CD4-positive, alpha-beta T cell treated with Interleukin-17A for 1 hour (primary cell): ENCODE results near the gene CEACAM16.
"Not testable (repeated sequence)": the region's sequence is repeated elsewhere in the genome, so short reads cannot be mapped to it uniquely, and the experiment has no call there.

ENCODE experiments used
- DNase-seq: peaks from one replicate; pipeline ENCODE4 v3.0.0-alpha.2; 2020

CEACAM16 gene

DNA sequence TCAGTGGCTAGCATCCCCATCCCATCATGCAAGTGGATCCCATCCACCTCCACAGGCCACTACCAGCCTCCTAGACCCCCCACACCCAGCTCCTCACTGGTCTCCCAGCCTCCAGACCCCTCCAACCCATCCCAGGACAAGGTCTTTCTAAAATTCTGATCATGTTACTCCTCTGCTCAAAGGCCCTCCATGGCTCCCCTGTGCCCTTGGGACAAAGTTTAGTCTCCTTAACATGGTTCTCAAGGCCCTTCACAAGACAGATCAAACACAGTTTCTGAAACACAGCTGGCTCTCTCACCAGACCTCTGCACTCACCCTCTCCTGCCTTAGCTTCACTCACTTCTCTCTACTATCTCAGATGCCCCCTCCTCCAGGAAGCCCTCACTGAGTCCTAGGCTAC, 18.4 kb upstream of the CEACAM16 start:
- no peak for DNase-seq

DNA sequence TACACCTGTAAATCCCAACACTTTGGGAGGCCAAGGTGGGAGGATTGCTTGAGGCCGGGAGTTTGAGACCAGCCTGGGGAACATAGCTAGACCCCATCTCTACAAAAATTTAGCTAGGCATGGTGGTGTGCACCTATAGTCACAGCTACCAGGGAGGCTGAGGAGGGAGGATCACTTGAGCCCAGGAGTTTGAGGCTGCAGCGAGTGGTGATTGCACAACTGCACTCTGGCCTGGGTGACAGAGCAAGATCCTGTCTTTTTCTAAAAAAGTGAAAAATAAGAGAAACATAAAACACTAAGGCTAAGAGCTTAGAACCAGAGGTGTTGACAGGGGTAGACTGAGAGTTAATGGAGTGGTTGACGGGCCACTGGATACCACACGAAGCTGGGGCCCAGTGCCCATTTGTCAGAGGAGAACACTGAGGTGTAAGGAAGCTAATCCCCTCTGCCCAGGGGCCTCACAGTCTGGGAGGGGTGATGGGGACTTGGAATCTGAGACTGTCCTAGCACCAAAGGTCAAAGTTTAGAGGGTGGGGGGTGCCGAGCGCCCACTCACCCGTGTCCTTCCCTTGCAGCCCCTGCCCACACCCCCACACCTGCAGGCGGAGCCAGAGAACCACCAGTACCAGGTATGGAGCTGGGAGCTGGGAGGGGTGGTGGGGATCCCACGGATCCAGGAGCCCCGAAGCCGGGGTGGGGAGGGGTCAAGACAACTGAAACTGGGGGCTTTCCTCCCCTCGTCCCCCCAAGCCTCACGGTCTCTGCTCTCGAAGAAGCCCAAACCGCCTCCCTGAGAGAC, 16.8 kb upstream of the CEACAM16 start:
- DNase-seq = no peak

DNA sequence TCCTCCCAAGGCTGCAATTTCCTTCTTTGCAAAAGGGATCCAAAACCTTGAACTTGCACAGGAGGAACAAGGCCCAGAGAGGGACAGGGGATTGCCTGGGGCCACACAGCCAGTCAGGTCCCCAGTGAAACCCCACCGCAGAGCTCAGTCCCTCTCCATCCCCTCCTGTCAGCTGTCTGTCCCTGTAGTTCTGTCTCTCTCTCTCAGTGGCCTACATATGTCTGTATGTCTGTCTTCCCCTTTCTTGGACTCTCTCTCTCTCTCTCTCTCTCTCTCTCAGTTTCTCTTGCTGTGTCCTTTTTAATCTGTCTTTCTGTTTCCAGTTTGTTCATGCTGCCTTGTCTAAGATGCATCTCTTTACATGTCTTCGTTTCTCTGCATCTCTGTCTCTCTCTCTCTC, 16.1 kb upstream of the CEACAM16 start:
- no peak for DNase-seq

DNA sequence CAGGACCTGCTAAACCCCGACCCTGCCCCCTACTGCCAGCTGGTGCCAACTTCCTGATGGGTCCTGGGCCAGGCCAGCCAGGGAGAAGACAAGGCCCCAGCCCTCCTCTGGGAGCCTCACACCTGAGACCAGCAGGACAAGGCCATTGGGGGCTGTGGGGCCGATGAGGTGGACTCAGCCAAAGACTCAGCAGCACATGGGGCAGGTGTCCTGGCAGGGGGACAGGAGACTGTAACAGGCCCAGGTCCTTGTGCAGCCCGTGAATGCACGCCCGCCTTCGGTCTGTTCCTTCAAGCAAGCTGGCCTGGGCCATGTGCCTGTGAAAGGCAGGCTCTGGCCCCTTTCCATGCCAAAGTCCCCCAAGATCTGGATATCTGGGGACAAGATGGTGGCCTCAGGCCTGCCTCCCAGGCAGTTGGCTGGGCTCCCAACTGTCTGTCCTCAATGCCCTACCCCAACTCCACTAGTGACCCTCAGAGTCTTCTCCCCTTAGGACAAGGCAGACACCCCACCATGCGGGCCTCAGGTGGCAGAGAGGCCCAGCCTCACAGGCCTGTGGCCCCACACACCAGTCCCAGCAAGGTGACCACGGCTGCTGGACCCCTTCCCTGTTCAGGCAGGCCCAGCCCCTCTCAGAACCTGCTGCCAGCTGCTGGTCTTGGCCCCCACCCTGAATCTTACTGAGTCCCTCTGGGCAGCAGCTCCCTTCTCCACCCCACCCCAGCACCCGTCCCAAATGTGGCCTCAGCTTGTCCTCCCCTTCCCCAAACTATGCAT, 15.3 kb upstream of the CEACAM16 start:
- no peak for DNase-seq

DNA sequence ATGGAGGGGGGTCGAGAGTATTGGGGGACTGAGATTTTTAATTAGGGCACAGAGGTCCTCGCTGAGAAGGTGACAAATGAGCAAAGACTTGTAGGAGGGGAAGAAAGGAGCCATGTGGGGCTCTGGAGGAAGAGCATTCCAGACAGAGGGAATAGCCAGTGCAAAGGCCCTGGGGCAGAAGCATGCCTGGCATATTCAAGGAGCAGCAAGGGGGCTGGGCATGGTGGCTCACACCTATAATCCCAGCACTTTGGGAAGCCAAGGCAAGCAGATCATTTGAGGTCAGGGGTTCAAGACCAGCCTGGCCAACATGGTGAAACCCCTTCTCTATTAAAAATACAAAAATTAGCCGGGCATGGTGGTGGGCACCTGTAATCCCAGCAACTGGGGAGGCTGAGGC, 14.6 kb upstream of the CEACAM16 start:
- DNase-seq = not testable (repeated sequence)

DNA sequence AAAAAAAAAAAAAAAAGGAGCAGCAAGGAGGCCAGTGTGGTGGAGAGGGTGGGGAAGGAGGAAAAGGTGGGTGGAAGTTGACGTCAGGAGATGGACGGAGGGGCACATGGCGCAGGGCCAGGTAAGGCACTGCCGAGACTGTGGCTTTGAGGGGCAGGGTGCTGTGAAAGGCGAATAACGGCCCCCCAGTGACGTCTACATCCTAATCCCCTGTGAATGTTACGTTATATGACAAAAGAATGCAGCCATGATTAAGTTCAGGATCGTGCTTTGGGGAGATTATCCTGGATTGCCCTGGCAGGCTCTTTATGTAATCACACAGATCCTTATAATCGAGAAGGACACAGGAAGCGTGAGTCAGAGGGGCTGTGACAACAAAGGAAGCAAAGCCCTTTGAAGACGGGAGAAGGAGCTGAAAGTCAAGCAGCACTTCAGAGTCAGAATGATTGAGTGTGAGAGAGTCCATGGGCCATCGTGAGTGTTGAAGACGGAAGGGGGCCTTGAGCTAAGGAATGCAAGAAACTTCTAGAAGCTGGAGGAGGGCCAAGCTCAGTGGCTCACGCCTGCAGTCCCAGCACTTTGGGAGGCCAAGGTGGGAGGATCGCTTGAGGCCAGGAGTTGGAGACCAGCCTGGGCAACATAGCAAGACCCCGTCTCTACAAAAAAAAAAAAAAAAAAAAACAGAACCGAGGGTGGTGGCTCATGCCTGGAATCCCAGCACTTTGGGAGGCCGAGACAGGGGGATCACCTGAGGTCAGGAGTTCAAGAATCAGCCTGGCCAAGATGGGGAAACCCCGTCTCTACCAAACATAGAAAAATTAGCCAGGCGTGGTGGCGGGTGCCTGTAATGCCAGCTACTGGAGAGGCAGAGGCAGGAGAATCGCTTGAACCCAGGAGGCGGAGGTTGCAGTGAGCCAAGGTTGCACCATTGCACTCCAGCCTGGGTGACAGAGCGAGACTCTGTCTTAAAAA, 13.8 kb upstream of the CEACAM16 start:
- DNase-seq = no peak

DNA sequence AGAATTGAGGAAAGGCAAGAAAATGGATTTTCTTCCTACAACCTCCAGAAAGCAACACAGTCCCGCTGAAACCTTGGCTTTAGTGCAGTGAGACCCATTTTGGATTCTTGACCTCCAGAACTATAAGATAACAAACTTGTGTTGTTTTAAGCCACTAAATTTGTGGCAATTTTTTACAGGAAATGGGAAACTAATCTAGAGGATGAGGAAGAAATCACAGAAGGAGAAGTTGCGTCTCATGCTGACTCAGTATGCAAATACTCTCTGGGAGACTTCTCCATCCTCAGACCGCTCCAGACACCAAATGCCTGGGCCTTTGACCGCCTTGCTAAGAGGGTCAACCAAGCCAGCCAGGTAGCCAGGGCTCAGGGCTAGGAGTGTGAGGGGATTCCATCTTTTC, 13.1 kb upstream of the CEACAM16 start:
- no peak for DNase-seq

DNA sequence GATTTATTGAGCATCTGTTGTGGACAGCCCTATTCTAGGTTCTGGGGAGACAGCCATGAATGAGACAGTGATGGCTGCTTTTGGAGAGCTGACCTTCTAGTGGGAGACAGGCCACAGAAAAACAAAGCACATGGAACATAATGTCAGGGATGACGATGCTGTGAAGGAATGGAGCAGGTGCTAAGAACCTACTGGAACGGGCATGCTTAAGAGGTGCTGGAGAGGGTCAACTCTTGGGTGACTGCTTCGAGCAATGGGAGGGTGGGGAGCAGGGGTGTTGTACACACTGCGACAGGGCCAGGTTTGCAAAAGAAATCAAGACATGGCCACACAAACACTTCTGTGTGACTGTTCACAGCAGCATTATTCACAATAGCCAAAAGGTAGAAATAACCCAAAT, 12.1 kb upstream of the CEACAM16 start:
- DNase-seq = no peak

DNA sequence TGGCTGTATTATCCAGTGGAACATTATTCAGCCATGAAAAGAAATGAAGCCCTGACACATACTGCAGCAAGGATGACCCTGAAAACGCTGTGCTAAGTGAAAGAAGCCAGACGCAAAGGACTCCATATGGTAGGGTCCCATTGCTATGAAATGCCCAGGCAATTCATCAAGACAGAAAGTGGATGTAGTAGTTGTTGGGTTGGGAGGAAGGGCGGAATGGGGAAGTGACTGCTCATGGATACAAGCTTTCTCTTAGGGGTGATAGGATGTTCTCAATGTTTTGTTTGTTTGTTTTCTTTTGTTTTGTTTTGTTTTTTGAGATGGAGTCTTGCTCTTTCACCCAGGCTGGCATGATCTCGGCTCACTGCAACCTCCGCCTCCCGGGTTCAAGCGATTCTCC, 11.1 kb upstream of the CEACAM16 start:
- DNase-seq = no peak

DNA sequence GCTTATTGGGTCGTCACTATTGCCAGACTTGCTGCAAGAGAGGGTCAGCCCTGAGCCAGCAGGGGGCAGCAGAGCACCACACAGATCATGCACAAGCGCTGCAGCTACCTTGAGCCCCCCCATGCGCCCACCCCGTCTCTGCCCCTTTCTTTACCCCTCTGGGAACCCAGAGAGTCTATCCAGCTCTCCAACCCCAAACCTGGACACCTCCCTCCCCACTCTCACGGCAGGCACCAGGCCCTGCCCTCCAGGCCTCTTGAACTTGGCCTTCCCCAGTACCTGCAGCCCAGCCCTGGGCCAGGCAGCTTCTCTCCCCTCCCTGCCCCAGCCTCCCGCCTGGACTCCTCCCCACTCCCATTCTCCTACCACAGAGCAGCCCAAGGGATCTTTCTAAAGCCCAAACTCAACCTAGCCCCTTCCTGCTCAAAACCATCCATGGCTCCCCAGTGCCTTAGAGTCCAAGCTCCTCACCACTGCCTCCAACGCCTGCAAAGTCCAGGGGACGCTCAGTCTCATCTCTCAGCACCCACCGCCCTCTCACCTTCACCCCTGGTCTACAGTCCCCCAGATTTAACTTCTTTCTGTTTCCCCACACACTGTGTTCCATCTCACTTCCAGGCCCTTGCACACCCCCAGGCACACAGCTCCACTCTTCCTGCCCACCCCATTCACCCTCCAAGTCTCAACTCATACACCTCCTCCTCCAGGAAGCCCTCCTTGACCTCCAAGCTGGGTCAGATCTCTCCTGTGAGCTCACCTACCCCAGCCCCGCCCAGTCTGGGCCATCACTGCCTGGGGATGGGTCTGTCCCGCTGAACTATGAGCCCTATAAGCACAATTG, 9.4 kb upstream of the CEACAM16 start:
- DNase-seq = peak; percentile 74

DNA sequence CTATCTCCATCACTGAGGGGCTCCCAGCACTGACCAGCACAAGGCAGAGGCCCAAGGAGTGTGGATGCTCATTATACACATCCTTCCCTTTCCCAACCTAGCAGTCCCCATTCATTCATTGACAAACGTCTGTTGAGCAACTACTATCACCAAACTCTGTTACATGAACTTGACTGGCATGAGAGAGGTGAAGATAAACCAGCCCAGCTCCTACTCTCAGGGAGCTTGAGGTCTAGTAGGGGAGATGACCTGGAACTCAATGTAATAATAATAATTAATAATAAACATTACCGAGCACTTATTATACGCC, 8.9 kb upstream of the CEACAM16 start:
- no peak for DNase-seq

DNA sequence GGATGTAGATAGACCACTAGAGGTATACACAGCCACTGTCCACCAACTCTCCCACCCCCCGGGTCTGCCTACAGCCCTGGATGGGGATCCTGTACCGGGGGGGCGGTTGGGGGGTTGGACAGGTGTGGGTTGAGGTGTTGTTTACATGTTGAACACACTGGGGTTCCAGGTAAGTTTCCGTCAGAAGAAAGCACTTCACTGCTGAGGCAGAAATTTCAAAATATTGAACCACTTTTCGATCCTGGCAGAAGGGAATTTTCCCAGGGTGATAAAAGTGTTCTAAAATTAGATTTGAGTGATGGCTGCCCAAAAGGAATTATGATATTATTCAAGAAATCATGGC, 6.6 kb upstream of the CEACAM16 start:
- DNase-seq = no peak

DNA sequence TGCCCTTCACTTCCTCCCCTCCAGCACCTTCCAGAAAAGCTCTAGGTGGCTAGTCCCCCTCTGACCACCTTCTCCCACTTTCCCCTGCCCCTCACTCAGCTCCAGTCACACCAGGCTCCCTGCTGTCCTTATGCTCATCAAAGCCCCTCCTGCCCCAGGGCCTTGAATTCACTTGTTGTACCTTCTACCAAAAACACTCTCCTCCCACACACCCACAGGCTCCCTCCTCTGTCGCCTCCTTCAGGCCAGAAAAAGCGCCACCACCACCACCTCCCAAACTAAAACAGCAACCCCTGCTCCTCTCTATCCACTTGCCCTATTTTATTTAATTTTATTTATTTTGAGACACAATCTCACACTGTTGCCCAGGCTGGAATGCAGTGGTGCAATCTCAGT, 4.8 kb upstream of the CEACAM16 start:
- DNase-seq = peak; percentile 31

DNA sequence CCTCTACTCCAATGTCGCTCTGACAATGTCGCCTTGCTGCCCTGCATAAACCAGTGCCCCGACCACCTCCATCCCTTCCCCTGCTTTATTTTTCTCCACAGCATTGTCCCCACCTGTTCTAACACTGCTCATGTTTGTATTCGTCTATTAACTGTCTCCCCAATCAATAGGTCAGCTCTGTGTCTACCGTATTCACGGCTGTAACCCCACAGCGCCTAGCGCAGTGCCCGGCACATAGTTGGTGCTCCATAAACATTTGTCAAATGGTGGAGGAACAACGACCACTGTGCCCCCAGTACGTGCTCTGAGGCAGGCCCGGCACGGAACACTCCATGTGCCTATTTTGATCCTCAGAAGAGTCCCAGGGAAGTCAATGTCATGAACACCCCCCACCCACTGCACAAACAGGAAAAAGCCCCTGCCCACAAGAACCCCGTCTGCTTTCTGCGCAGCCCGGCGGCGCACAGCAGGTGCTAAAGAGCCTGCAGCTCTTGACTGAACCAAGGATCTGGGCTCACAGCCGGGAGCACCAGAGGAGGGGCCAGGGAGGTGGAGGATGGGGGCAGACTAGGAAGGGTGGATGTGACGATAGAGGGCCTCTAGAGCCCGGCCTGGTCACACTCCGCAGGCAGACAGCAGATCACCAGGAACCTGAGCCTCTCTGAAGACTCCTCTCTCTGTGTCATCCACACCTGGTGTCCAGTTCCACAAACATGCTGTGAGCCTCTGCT, 1.8 kb upstream of the CEACAM16 start:
- DNase-seq = no peak

DNA sequence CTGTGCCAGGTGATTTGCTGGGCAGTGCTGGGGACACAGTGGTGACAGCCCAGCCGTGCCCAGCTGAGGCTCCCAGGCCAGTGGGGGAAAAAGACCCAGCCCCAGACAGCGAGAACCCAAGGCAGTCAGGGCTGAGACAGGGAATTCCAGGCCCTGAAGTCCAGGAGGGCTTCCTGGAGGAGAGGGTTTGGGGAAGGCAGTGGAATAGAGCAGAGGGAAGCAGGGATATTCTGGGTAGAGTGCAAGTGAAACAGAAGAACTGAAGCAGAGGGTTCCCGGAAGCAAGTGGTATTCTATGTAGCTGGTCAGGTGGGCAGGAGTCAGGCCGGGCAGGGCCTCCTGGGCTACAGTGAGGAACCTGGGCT, 1.3 kb upstream of the CEACAM16 start:
- DNase-seq = no peak

DNA sequence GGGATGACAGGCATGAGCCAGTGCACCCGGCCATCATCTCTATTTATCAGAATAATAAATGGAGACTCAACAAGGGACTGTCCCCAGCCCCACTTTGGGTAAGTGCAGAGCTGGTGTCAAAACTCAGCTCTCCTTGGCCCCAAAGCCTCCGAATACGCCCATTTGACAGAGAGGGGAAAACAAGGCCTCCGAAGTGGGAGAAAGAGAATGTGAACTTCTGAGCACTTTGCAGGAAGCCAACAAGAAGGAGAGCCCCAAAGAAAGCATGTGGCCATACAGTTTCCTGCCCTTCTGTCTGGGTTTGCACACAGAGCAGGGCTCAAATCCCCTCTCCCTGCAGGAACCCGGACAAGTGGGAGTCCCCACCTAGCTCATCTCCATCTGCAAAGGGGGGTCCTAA, 1.6 kb downstream of the CEACAM16 start:
- DNase-seq = no peak

DNA sequence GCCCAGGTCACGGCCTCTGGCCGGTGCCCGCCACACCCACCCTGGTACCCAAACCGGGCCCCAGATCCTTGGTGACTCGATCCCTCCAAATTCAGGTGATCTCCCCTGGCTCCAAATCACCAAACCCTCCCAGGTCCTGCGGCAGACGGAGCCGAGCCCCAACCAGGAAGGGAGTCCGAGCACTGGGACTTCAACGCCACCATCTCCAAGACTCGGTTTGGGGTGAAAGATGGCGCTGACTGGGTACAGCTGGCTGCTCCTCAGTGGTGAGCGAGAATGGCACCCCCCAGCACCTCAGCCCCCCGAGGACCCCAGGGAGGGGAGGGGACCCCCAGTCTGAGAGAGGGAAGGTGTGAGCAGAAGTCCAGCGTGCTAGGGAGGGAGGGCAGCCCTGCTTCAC, 2.3 kb downstream of the CEACAM16 start:
- DNase-seq = no peak

DNA sequence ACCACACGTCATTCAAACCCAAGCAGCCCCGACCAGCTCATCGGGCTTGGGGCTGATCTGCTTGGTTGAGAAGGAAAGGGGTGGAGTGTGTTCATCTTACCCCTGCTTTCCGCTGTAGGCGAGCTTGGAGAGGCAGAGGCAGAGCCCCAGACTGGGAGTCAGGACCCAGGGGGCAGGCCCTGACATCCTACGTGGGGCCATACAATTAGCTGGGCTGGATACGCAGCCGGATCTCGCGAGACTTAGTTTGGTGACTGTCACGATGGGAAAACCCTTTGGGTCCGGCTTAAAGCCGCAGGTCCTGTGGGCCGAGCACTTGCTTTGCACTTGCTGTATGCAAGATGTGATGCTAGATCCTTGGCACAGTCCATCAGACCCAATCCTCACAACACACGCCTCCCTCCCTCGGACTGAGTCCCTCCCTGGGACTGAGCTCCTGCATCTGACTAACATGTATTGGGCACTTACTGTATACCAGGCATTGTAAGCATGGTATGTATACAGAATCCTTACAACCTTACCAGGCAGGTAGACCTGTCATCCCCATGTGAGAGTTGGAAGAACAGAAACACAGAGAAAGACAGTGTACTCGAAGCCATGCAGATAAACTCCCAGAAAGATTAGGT, 3.7 kb downstream of the CEACAM16 start:
- DNase-seq = no peak

DNA sequence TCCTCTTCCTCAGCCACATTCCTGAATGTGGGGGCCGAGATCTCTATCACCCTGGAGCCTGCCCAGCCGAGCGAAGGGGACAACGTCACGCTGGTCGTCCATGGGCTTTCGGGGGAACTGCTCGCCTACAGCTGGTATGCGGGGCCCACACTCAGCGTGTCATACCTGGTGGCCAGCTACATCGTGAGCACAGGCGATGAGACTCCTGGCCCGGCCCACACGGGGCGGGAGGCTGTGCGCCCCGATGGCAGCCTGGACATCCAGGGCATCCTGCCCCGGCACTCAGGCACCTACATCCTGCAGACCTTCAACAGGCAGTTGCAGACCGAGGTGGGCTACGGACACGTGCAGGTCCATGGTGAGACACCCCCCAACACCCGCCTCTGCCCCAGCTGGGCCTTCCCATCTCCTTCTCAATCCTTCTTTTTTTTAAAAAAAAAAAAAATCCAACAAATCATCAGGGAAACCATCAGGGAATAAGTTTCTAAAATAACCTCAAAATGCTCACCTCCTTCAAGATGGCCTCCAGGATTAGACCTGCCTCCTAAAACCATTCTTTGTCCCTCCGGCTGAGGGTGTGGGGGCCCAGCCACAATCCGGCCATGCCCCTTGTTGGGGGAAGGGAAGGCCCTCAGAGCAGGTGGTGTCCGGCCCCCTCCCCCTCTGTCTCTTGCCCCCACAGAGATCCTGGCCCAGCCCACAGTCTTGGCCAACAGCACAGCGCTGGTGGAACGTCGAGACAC, 4.6 kb downstream of the CEACAM16 start:
- DNase-seq = no peak

DNA sequence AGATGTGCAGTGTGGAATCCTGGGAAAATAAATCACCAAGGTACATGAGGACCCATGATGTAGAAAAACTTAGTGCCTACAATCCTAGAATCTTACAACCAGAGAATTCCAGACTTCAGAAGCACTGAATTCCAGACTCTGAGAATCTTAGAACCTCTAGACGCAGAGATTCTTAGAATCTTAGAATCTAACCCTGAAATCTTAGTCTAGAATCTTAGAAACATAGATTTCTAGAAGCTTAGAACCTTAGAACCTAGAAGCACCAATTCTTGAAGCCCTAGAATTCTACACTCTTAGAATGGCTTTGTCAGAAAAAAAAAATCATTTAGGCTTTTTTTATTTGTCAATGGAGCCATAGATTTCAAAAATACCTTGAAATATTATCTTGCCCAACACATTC, 6.0 kb downstream of the CEACAM16 start:
- DNase-seq = no peak

DNA sequence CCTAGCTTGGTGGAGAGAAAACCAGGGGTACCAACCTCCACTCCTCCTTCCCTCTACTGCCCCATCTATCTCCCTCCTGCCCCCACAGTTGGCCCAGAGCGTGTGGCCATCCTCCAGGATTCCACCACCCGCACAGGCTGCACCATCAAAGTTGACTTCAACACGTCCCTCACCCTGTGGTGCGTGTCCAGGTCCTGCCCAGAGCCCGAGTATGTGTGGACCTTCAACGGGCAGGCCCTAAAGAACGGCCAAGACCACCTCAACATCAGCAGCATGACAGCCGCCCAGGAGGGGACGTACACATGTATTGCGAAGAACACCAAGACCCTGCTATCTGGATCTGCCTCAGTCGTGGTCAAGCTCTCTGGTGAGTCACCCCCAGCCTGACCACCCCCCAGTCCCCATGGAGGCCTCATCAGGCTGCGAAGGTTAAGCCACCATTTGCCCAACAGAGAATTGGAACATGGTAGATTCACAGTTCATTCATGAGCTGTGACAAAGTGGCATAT, 6.6 kb downstream of the CEACAM16 start:
- DNase-seq = no peak
